ENCODE data around the gene TFCP2L1.

GRCh38 chr2:121209014-121209610 lies 75.9 kb downstream of the TFCP2L1 start:
- no peak for TF ChIP-seq CTCF (IDR thresholded peaks at IDR 0.05; ENCODE audit: low read depth, low read length, missing input control)
- no peak for TF ChIP-seq REST (IDR thresholded peaks at IDR 0.05)
- no peak for TF ChIP-seq ZBTB33 (IDR thresholded peaks at IDR 0.05)
- no peak for TF ChIP-seq SP1 (IDR thresholded peaks at IDR 0.05)
- no peak for TF ChIP-seq GABPA (IDR thresholded peaks at IDR 0.05 in 1 of 2, conservative IDR thresholded peaks at IDR 0.05 in 1 of 2)
- no peak for TF ChIP-seq RXRA (IDR thresholded peaks at IDR 0.05)

All from liver (tissue), 3 donors.